Activated CD4-positive, CD25-positive, alpha-beta regulatory T cell treated with anti-CD3 and anti-CD28 coated beads, Interleukin-2, amount 50 U/mL, for 16 hours (primary cell): ENCODE data around the gene FRMD4B.
A peak's percentile ranks its signal among the peaks of the same experiment; 100 is the strongest.

Experiments
- DNase-seq: peaks from one replicate; pipeline ENCODE4 v3.0.0-alpha.2; 2020; ENCODE audit warnings: low read depth, low spot score

Gene FRMD4B

DNA sequence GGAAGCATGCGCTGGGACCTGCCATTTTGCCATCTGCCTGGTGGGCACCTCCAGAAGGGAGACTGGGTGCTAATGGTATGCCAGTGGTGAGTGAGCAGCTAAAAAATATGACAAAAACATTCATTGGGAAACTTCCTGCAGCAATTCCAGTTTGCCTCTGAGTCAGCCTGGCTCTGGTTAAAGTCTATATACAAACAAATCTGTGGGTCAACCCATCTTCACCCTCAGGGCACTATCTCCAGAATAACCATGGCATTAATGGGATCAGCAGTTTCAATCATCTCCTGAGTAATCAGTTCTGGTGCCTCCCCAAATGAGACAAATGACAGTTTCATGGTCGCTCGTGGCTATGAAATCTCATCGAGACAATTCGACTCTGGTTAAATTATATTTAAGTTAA lies 21.5 kb downstream of the FRMD4B start:
- no peak for DNase-seq

DNA sequence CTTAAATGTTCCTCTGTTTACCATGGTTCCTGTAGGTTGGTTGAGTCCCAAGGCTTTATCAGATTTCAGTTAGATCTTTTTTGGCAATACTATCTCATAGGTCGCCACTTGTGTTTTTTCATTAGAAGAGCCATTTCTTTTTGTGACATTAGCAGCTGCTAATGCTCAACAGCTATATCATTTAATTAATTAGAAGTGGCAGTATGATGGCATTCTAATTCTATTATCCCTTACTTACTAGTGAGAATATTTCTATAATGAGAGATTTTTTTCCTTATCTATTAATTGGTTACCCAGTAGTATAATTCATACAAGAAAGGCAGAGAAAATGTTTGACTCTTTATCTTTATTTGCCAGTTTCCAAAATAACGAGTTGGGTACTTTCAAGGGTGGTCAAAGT lies 25.2 kb downstream of the FRMD4B start:
- no peak for DNase-seq

DNA sequence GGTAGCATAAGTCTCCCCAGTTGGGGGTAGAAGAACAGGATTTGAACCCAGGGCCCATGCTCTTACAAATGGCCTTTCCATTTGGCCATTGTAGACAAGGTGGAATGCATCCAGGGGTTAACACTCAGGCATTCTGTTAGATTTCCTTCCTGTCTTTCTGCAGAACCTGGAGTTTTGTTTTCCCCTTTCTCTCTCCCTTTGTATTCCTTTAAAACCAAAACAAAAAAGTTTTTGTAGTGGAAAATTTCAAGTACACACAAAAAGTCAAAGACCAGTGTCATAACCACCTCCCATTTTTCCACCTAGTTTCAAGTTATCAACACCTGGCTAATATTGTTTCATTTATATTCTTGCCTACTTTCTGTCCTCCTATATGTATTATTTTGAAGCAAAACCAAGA lies 26.0 kb downstream of the FRMD4B start:
- DNase-seq = no peak

DNA sequence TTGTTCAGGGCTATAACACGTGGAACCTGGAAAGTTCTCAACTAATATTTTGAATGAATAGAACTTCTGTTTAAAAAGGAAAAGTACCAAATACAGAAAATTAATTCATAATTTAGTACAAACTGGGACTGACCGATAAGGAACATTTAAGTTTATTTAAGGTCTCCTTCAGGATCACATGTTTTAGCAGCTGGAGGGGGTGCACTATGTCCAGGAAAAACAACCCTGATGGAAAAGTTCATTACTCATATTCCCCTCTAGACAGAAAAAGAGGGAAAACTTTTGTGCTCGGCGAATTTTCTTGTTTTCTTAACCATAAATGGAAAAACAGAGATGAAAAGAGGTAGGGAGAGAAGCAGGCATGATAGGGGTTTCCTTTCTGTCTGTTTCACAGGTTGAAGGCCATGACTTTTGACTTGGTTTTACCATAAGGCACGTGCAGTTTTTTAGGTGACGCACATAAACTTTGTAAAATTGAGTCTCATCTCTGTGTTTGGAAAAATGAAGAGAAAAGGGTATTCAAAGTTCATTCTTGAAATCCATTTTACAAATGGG lies 26.5 kb downstream of the FRMD4B start:
- no peak for DNase-seq

DNA sequence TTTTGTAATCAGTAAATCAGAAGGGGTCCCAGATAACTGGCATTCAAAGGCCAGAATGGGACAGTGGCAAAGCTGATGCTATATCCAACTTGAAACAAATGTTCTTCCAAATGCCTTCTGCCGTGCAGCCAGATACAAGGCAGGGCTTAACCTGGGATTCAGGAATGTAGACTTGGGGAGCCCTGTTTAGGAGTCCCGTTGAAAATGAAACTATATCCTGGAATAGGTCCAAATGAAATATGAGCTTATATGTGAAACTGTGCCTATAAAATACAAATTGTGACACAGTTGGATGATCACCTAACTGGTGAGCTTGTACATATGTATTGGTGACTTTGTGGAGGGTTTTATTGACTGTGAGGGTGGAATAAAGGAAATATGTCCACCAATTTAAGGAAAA lies 28.7 kb downstream of the FRMD4B start:
- no peak for DNase-seq

DNA sequence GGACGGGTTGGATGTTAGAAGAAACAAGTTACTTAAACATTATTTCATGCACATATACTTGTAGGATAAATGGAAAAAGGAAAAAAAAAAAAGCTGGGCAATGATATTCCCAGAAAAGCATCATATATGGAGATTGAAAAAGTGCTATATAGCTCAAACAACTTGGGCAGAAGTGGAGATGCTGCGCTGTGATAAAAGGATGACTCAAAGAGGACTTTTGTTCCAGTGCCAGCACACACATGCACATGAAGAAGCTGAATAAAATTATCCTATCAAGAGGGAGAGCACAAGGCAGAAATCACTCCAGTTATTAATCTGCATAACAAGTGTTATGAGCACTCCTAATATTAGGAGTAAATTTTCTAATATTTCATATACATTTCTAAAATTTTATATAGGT lies 30.9 kb downstream of the FRMD4B start:
- no peak for DNase-seq

DNA sequence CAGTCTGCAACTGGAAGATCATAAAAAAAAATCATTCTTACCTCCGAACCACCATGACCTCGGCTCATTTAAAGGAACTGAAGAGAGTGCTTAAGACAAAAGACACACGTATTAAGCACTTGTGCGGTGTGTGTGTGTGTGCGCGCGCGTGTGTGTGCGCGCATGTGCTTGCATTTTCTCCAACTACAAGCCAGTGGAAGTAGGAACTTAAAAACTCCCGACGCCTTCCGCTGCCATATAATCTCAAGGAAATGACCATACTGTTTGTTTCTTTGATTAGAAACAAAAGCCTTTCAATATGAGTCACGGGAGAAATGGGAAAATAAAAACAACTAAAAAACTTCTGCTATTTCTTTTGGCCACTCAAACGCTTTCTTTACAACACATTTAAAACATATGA lies 32.4 kb downstream of the FRMD4B start:
- no peak for DNase-seq

DNA sequence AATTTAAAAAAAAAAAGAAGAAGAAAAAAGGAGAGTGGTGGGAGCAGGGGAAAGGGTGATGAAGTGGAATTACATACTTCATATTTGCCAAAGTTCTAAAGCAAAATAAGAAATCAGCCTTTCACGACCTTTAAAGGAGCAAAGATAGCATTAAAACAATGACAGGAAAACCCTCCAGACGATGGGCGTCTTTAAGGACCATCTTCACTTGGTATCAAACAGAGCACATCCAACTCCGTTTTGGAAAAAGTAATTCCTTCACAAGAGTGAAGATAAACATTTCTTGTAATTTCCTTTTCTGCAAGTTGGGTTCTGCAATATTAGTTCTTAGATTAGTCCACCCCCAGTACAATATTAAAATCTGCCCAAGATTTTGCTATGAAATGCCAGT lies 32.8 kb downstream of the FRMD4B start:
- no peak for DNase-seq

DNA sequence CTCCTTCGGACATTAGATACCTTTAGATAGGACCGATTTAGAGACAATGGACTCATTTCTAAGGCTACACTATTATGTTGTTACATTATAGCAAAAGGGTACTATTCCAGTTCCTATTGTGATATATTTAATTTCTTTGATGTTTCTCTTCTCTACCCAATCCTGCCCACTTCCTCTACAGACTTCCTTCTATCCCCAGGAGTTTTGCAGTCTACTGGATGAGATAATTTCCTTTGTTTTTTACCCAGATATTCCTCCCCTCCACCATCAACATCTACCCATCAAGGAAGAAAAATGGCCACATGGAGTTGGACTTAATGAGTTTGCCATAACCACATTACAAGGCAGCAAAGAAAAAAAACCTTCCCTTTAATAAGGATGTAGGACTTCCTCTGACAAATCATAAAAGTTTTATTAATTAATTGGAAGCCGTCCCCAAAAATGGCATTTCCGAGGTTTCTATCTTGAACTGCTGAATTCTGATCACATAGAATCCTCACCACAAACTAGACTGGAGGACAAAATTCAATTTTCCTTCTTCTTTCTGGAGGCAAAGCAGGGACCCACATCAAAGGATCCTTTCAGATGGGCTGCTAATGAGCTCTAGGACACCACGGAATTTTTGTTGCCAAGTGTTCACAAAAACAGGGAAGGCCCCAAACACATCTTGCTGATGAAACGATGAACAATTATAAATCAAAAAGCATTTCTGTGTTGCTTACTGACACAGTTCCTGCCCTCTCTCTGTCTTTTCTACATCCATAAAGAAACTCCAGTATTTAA lies 33.4 kb downstream of the FRMD4B start:
- no peak for DNase-seq

DNA sequence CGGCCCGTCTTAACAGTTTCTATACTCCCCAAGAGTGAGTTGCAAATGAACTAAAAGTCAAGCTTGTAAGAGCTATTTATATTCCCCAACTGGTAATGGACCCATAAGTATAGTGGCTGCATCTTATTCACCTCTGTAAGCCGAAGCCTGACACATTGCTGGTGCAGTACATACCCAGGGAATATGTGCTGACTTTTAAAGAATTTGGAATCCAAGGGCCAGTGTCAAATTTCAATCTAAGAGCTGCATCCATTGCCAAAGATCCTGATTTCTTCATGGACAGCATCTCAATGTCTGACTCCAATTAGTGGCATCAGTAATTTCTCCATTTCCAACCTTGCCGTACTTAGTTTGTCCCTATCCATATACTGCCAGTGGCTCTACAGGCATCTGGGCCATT lies 42.0 kb downstream of the FRMD4B start:
- DNase-seq = no peak

DNA sequence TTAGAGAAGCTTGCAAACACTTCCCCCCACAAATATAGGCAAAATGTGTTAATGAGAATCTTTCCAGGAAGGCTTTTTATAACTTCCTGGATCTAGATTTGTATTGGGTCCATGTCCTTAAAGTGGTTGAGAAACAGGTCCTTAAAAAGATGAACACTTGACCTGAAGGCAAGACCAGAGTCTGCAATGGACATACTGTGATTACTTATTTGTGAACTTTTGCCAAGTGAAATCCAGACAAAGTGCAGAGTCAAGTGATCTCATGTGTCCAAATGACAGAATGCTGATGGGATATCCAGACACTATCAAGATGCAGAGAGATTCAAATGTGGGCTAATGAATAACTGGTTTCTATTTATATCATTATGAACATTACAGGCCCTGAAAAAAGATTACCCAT lies 43.8 kb downstream of the FRMD4B start:
- no peak for DNase-seq

DNA sequence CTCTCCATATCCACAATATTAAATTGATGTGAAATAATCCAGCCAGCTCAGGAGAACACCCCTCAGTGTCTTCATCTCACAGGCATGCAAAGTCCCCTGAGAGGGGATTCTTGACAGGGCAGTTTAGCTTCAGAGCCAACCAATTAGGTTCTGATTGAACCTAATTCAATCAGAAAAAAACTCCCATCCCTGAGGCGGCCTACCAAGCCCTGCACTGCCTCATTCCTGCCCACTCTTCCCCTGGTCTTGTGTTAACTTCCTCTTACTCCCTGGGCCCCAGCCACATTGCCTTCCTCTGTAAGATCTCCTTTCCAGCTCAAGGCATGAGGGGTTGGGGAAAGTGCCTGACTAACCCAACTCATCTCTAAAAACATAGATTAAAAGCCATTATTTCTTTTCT lies 46.1 kb downstream of the FRMD4B start:
- DNase-seq = no peak

DNA sequence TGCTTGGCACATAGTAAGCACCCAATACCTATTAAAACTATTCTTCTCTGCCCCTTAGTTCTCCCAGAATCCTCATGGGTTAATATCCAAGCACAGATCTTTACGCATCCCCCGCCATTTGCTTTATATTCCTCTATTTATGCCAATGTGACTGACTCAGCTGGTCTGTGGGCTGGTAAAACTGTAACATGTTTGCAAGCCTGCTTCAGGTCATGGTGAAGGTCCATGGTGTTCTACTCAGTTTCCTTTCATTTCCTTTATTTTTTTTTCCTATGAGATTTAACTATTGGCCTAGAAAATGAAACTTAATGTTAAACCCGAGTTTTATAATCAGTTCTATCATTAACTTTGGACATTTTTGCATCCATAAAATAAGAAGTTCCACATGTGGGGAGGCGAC lies 47.0 kb downstream of the FRMD4B start:
- DNase-seq = no peak

DNA sequence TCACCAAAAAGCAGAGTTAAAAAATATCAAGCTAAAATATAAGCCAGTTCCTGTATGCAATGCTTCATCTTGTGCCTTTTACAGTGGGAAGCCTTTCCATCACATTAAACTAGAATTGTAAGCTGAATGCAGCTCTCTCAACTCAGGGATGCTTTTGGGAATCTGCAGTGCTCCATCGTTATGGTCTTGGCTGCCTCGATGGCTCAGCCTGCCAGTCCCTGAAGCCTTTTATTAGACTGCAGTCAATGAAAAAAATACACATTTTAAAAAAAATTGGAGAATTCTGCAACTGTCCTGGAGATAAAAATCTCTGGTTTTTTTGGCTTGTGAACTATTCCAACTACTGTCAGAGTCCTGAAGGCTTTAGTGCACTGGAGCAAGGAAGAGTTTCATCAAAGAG lies 53.0 kb downstream of the FRMD4B start:
- DNase-seq = no peak

DNA sequence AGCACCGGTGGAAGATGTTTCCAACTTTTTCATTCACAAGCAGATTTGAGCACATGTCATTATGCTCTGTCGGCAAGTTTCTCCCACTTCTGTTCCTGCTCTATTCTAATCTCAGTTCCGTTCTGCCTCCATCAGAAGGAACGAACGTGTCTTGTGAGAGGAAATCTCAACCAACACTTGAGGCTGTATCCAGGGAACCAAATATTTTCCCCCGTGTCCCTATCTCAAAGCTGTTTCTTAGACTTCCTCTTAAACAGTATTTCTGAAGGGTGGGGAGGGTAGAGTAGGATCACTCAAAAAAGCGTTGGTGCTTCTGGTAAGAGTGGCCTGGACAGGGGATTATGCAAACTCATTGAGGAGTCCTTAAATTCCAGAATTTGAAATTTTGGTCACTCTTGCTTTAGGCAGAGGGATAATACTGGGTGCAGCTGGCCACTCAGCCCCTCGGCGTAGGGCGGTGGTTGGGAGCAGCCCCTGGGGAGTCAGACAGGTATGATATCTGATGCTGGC lies 54.9 kb downstream of the FRMD4B start:
- no peak for DNase-seq

DNA sequence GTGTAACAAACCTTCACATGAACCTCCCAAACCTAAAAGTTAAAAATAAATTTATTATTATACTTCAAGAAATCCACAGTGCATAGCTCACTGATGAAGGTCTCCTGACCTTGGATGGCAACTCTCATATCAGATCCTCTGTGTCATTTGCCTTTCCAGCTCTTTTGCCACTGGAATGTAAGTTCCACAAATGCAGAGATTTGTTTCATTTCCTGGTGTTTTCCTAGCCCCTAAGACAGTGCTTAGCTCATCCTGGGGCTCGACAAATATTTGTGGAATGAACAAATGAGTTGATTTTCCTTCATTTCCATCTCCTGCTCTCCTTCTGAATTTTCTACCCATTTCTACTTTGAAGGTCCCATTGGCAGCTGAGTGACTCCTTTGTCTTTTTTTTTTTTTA lies 56.0 kb downstream of the FRMD4B start:
- DNase-seq = no peak

DNA sequence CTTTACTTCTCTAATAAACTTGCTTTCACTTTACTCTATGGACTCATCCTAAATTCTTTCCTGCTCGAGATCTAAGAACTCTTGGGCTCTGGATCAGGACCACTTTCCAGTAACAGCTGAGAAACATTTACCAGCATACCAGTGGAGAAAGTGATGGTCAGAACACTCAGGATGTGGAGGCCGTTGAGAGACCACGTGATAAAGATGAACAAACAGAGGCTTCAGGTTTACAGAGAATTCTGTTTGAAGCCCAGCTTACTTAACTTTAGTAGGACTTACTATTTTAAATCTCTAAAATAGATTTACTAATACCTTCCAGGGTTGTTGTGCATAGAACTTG lies 57.0 kb downstream of the FRMD4B start:
- DNase-seq = no peak

DNA sequence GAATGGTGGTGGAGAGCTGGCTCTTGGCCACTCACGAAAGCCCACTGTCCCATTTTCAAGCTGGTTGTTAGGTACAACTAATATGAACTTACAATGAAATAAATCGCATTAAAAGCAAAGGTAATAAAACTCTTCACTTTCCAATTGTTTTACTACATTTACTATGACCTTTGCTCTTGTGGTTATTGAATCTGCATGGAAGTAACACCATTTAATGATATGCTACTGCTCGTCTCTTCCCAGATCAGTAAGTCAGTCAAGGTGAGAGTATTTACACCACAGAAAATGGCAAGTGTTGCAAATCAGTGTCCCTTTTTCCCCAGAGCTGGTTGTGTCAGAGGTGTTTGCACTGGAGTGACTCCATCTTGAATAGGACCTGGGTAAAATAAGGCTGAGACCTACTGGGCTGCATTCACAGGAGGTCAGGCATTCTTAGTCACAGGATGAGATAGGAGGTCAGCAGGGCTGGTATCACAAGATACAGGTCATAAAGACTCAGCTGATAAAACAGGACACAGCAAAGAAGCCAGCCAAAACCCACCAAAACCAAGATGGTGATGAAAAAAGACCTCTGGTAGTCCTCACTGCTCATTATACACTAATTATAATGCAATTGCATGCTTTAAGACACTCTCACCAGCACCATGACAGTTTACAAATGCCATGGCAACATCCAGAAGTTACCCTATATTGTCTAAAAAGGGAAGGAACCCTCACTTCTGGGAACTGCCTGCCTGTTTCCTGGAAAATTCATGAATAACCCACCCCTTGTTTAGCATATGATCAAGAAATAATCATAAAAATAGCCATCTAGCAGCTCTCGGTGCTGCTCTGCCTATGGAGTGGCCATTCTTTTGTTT lies 57.6 kb downstream of the FRMD4B start:
- no peak for DNase-seq

DNA sequence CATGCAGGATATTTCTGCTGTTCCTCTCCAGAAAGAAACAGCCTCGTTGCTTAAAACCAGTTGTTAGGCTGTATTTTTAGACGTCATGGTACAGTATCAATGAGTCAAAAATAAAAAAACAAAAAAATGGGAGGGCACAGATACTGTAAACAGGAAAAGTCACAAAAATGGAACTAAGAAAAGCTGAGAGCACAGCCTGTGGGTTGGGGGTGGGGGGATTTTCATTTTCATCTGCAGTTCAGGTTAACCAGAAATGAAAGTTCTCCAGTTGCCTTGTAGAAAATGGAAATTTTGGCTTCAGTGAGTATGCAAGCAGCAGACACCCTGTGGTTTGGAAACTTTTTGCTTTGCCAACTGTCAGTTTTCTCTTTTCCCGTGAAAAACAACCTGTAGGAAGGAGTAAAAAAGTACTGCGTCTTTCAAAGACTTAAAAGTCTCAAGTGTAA lies 59.0 kb downstream of the FRMD4B start:
- peak; percentile 10 for DNase-seq

DNA sequence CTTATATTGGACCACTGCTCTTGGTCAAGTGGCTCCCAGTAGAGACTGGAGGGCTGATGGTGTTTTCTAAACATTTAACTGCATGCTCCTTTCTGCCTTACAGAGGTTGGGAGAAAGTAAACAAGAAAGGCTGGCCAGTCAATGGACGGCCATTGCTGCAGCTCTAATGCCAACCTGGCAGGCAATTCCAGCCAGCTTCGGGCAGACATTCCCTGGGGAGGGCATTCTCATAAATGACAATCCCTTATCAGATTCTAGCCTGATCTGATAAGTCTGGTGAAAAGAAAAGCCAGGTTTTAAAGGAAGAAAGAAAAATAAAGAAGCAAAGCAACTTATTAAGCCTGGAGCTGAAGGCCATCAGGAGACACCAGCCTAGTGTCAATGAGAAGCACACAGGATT lies 60.7 kb downstream of the FRMD4B start:
- no peak for DNase-seq

DNA sequence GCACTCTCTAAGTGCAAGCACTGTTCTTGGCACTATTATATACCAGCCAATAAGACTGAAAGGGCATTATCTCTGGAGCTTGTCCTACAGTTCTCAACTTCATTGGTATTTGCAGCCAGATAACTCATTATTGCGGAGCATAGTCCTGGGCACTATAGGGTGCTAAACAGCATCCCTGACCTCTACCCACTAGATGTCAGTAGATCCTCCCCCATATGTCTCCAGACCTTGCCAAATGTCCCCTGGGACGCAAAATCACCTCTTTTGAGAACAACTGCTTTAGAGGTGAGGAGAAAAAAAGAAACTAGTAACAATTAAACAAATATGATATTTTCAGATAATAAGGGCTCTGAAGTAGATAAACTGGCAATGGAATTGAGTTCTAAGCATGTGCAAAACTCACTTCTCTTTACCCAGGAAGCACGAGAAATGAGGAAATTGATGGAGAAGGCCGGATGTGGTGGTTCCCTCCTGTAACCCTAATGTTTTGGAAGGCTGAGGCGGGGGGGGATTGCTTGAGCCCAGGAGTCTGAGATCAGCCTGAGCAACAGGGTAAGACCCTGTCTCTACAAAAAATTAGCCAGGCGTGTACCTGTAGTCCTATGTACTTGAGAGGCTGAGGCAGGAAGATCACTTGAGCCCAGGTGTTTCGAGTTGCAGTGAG lies 61.4 kb downstream of the FRMD4B start:
- no peak for DNase-seq

DNA sequence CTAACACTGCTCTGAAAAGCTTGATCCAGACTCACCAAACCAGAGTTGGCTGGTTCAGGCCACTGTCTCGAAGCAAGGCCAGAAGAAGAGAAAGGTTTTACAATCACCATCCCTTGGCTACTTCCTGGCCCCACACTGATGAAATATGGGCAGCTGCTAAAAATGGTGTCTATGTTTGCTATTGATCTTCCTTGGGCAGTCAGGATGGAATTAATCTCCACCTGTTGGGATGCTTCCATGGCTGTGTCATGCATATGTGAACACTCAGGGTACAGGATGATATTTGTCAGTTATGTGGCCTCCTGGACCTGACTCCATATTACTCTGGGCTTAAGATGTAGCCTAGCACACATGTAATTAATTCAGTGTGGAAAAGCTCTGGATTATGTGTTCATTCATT lies 61.9 kb downstream of the FRMD4B start:
- no peak for DNase-seq
